Inferior parietal cortex (tissue), 1 donor: Measurements from ENCODE around the gene APOM.

Experiments
- DNase-seq: peaks from one replicate; pipeline ENCODE4 v3.0.0-alpha.2; 2016; ENCODE audit errors: extremely low spot score

Gene APOM

DNA sequence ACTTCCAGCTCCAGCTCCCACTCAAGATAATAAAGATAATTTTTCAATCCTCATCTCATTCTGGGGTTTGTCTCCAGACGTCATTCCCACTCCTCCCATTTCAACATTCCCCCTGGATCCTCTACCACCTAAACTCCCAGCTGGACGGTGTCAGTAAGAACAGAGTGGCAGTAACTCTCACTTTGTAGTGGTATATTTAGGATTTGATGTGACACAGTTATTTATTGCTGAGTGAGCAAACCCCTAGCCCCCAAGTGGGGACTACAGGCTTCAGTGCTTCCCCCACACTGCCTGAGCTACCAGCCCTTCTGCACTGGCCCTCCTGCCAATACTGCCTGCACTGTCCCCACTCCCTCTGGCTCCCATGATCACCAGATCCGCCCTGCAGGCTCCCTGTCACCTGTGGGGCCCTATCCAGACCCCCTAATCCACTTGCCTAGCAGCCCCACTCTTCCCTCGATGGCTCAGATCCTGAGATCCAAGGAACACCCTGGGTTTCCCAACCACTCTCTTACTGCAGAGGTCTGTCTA lies 2.5 kb downstream of the APOM start:
- DNase-seq: no peak

DNA sequence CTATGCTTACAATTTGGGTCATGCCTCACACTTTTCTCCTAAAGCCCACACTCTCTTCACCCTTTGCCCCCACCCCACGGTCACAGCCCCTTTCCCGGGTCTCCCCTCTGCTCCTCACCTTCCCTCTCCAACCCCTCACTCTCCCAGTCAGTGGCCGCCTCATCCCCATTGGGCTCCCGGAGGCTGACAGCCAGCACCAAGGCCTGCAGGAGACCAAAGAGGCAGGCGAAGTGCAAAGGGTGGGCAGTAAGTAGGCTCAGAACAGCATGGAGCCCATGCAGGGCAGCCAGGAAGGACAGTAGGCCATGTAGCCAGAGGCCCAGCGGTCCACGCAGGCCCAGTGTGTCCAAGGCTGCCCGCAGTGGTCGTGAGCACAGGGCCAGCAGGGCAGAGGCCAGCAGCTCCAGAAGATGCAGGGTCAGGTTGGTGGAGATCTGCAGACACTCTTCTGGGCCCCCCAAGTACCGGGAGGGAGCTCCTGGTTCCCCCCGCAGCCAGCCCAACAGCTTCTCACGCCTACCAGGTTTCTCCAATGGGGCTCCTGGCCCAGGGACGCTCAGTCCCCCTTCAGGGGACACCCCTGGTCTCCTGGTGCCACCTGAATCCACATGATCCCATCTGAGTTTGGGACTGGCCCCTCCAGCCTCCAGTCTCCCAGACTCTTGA lies 3.4 kb downstream of the APOM start:
- no peak for DNase-seq

DNA sequence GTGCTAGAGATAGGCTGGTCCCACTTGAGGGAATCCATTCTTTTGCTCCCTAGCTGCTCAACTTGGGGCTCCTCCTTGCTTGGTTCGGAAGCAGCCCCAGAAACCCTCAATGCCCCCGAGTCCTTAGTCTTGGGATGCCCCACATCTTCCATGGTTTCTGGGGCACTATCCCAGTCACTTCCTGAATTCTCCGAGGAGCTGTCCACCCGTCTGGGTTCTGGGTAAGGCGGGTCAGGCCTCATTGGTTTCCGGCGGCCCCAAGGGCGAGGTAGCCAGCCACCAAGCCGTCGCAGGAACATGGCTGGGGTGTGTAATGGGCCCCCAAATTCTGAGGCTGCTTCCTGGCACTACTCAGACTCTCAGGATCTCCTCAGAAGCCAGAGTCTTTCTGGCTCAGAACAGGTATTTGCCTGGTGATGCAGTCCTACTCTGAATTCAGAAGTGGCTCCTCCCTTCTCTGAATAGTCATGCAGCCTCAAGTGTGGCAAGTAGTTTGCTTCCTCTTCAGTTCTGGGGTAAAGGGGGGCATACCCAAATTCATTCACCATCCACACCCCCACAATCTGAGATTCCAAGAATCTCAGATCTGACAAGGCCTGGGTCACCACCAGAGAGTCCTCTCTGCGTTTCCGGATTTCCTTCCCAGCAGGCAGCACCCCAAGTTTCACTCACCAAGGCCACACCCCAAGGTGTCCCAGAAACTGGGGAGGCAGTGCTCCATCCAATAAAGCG lies 4.1 kb downstream of the APOM start:
- no peak for DNase-seq

DNA sequence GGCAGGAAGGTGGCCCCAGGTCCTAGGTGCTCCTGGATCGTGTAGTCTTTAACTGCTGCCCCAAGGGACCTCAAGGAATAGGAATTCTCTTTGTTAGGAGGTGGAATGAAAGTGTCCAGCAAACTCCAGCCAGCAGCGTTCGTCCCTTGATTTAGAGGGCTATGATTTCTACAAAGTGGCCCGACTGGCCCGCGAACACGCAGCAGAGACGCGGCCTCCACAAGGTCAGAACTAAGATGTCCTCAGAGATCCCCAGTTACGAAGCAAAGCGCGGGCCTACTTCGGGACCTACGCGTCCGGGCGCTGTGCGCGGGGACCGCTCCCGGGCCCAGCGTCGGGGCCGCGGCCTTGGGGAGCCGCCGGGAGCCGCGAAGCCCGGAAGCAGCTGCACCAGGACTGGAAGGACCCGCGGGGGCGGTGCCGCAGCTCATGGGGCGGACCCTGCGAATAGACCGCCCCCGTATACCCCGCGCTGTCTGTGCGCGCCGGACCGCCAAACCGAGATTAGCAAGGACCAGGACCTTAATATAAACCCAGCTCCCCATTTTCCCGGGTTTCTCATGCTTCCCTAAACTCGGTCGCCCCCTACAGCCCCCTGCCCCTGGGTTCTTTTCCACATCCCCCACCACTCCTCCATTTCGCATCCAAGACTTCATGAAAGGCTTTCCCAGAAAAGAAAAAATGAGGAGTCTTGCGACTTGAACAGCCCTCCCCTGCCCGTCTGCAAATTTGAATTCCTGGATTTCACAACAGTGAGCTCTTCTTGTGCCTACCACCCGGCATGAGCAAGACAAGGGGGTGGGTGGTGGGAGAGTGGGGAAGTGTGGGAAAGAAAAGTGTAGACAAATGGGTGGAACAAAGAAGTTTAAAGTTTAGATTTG lies 4.9 kb downstream of the APOM start, which contains the start of gene C6orf47:
Gene C6orf47 (minus strand): TSS at position 398 of the 881 bp plus-strand sequence. CDS start 831 bp downstream, outside the sequence.
- DNase-seq: peak; percentile 71

DNA sequence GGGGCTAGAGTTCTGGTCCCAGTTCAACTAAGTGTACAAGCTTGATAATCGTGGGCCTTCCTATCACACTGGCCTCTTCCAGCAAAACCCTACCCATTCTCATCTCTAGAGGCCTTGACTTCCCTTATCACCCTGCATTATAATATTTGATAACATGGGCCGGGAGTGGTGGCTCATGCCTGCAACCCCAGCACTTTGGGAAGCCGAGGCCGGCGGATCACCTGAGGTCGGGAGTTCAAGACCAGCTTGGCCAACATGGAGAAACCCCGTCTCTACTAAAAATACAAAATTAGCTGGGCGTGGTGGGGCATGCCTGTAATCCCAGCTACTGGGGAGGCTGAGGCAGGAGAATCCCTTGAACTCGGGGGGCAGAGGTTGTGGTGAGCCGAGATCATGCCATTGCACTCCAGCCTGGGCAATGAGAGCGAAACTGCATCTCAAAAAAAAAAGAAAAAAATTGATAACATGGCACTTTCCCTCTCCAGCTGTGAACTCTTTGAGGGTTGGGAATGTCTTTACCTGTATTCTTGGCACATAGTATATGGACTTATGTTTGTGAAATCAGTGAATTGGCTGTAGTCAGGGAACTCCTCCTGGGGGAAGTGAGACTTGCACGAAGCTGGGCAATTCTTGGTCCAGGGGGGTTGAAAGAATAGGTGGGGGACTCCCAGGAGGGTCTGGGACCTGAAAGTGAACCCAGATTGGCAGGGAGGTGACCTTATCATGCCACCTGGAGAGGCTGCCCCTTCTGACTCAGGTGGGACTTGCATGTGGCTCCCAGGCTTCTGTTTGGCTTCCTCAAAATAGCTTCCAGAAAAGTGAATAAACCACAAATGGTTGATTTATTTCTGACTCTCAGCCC lies 5.8 kb downstream of the APOM start:
- no peak for DNase-seq

DNA sequence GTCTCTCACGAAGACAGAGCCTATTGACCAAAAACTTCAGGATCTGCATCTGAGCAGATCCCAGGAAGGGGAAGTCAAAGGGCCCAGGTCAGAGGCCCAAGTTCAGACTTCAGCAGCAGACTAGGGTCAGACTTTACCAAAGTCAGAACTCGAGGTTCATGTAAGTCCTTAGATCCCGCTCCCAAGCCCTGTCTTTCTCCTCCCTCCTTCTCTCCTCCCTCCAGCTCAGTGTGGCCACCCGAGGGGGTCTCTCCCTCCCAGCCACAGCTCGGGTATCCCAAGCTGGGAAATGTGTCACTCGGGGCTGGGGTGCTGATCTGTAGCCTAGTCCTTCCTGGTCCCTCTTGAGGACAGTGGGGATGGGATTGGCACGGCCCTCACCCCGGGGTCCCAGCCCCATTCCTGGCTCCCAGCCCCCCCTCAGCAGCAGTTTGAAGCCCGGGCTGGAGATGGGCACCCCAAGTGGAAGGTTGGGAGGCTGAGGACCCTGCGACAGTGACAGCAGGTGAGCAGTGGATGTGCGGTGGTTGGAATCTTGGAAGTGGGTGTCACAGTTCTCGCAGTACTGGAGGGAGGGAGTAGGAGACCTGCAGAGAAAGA lies 6.5 kb downstream of the APOM start:
- DNase-seq: no peak

DNA sequence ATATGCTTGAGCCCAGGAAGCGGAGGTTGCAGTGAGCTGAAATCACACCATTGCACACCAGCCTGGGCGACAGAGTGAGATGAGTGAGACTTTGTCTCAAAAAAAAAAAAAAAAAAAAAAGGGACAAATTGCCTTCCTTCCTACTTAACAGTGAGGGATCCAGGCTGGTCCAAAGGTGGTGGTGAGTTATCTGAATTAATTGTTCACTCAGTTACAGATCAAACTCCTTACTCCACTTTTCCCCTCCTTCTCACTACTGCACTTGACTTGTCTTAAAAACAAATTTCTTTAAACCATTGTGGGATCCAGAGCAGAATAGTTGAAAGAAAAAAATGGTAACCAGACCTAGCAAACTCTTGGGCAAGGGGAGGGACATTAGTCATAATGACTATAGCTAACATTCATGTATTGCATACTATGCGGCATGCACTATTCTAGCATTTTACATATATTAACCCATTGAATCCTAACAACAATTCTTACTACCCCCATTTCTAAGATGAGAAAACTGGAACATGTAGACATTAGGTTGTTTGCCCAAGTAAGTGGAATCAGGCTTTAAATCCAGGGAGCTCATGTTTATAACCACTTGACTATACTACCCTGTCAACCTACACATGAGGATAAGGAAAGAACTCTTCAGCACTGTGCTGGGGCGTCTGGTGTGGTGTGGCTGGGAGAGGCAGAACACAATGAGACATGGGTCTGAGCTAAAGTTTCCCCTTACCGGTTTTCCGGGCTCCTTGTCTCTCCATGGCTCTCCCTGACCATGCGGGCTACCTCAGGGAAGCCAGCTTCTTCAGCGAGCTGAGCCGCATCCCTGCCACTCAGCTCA lies 7.6 kb downstream of the APOM start:
- no peak for DNase-seq

DNA sequence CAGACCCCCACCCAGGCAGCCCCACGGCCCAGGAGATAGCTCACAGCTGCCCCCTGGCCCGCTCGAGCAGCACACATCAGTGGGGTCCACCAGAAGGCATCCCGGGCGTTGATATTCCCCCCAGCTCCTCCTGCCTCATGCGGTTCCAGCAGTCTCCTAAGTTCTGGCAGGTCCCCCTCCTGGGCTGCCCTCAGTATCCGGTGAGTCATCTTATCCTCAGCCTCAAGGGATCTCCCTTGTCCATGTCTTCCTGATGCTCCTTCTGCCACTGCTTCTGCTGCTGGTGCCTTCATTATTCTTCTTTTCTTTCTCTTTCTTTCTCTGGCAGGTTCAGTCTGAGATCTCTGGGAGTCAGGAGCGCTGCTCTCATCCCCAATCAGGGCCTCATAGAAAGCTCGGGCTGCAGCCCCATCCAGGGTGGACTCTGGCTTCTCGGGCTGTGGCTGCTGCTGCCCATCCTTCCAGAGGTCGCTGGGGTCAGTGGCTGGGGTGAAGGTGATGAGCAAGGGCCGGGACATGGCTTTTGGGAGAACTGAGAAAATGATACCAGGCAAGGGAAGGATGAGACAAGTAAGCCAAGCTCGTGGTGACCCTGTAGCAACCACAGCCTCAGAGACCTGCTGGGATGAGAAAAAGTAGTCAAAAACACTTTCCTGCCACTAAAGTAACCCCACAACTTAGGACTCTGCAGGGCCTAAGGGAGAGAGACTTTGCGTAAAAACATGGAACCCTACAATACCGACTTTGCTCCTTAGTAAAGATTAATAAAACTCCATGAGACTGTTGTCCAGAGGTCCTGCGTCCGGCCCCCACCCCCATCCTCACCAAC lies 8.5 kb downstream of the APOM start:
- no peak for DNase-seq

DNA sequence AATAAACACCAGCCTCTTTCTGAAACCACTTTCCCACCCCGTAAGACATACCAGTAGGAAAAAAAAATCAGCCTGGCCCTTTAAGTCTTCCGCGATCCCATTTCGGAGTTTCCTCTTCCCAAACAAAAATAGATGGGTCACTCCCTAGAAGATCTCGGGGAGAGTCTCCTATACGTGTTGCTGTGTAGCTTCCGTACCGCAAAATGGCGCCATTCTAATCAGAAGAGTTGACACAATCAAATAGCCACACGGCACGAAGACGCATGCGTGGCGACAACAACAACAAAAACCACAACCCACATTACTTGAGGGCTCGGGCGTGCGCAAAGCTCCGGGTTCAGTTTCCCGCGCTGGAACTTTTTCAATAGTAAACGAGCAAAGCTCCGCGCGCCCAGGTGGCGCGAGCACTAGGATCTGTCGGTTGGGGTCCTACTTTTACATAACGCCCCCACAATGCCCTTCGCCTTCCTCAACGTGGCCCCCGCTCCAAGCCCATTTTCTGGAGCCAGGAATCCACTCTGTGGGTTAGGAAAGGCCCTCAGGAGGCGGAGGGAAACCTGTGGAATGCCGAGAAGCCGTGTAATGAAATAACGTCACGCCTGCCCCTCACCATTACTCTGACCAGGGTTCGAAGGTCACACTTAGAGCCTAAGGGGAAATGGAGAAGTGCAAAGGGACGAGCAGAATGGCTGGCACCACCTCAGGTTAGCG lies 9.3 kb downstream of the APOM start, which contains the start of gene GPANK1:
Gene GPANK1 (minus strand): TSS at position 208 of the 711 bp plus-strand sequence. CDS start 519 bp downstream, outside the sequence.
- peak; percentile 98 for DNase-seq

DNA sequence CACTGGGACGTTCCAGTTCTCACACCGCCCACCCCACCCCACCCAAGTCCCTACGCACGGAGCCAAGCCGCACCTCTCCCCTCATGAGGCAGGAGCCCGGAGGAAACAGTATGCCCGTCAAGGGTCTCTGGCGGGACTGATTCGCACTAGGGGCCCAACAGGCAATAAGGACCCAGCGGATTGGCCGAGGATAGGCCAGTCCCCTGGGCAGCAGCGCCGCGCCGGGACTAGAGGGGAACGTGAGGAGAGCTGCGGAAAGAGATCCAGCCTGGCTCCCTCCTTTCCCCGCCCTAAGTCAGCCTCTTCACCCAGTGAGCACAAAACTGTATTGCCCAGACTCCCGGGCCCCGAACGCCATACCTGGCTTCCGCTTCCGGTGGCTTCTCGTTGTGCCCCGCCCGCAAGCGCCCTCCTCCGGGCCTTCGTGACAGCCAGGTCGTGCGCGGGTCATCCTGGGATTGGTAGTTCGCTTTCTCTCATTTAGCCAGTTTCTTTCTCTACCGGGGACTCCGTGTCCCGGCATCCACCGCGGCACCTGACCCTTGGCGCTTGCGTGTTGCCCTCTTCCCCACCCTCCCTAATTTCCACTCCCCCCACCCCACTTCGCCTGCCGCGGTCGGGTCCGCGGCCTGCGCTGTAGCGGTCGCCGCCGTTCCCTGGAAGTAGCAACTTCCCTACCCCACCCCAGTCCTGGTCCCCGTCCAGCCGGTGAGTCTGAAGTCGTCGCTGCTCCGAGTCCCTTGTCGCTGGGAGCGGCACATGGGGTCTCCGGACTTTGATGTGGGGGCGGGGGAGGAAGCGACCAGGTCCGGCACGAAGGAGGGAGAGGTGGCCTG lies 10.0 kb downstream of the APOM start, which contains the start of gene CSNK2B:
Gene CSNK2B (plus strand): TSS at position 580 of the 836 bp plus-strand sequence. CDS start 752 bp downstream, outside the sequence.
- DNase-seq: peak; percentile 99

DNA sequence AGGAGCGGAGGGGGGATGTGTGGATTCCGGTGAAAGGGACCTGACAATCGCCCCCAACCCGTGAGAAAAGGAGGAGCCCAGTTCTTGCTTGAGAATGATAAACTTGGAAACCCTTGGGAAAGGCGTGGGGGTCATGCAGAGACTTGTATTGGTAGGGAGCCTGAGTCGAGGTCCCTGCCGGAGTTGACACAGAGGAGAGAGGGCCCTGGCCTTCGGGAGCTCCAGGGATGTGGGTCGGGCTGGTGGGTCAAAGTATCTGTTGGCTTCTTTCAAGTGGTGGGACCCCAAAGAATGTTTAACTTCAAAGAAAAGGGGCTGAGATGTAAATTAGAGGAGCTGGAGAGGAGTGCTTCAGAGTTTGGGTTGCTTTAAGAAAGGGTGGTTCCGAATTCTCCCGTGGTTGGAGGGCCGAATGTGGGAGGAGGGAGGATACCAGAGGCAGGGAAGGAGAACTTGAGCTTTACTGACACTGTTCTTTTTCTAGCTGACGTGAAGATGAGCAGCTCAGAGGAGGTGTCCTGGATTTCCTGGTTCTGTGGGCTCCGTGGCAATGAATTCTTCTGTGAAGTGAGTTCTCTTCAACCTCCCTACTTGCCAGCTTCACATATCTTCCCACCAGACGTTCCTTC lies 10.8 kb downstream of the APOM start:
- no peak for DNase-seq

DNA sequence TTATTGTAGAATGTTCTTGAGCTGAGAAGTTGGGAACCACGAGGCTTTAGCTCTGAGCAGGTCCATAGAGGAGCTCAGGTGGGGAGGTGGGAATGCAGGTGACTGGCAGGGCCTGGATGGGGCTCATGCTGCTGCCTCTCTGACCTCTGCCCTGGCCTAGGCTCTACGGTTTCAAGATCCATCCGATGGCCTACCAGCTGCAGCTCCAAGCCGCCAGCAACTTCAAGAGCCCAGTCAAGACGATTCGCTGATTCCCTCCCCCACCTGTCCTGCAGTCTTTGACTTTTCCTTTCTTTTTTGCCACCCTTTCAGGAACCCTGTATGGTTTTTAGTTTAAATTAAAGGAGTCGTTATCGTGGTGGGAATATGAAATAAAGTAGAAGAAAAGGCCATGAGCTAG lies 14.0 kb downstream of the APOM start, which contains the start of gene LY6G5B:
Gene LY6G5B (plus strand): TSS at position 301 of the 400 bp plus-strand sequence. CDS start 975 bp downstream, outside the sequence.
- no peak for DNase-seq

DNA sequence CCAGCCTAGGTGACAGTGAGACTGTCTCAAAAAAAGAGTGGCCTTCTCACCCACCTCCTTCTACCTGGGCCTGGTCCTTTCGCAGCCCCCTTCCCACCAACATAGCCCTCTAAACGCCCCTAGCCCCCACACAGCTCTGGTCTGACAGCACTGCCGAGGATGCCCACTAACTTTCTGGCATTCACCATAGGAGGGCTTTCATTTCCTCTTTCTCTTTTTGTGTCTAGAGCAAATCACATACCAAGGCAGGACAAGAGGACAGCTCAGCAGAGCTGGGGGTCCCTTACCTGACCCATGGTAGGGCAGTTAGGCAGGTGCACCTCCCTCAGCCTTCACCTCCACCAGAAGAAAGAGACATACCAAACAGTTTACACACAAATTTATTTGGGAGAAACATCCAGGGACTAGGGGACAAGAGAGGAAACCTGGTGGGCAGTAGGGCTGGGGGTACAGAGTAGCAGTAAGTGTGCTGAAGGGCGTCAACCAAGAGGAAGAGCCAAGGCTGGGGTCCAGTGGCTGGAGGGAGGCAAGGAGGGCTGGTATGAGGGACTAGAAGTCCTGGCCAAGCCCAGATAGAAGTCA lies 20.7 kb downstream of the APOM start:
- DNase-seq: no peak

DNA sequence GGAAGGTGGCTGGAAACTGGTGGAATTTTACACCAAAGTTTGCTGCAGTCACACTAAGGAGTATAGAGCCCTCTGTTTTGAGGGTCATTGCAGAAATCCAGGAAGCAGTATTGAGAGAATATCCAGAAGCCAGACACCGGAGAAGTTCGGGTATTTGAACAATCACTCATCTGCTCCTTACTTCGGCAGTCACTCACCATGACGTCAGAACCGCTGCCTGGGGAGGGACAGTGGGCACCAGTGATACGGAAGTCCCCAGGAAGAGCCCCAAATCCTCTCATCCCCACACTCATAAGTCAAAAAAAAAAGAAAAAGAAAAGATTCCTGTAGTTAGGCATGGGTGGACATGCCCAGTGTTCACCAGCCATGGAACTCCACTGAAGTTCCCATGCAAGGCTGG lies 21.2 kb downstream of the APOM start:
- no peak for DNase-seq

DNA sequence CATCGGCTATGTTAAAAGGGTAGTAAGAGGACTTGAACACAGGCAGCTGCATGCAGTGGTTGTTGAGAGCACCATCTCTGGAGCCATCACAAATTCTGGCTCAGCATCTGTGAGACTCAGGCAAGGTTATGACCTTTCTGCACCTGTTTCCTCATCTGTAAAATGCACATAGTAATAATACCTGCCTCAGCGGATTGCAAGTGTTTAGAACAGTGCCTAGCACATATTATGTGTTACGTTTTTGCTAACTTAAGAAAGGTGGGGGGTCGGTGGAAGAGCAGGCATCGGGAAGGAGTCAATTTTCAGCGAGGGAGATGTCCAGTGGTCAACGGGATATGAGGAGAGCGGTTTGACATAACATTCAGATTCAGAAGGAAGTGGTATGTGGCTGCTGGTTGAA lies 22.3 kb downstream of the APOM start:
- DNase-seq: no peak
